HG03095 (cell line): ENCODE measurements around the gene ADTRP.
"Not testable (repeated sequence)": the region's sequence is repeated elsewhere in the genome, so short reads cannot be mapped to it uniquely, and the experiment has no call there.

Source experiments
- ATAC-seq: cut with Tn5 transposase; IDR thresholded peaks from one replicate; pipeline ENCODE4 v1.9.1; 2021; ENCODE audit warnings: moderate library complexity; ENCODE audit not compliant: unreplicated experiment

Gene ADTRP

DNA sequence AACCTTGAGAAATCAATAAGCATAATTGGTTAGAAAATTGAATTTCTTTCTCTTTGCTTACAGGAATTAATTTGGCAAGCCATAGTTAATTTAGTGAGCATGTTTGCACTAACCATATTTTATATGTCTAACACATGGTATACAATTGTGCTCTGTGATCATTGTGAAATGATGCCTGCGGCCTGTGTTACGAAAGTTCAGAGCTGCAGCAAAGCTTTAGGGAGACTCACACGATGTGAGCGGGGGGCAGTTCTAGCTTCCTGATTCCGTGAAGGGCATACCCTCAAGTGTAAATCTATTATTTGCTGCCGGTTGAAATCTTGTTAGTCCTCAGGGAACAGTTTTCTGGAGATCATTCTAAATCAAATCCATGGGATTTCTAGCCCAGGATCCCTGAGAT is 25.5 kb upstream of the ADTRP start:
- ATAC-seq = no peak

- no peak for ATAC-seq
Measured at GRCh38 chr6:11803591-11803971, 25.0 kb upstream of the ADTRP start.

GRCh38 chr6:11802886-11803590 is 24.4 kb upstream of the ADTRP start:
- ATAC-seq = no peak

DNA sequence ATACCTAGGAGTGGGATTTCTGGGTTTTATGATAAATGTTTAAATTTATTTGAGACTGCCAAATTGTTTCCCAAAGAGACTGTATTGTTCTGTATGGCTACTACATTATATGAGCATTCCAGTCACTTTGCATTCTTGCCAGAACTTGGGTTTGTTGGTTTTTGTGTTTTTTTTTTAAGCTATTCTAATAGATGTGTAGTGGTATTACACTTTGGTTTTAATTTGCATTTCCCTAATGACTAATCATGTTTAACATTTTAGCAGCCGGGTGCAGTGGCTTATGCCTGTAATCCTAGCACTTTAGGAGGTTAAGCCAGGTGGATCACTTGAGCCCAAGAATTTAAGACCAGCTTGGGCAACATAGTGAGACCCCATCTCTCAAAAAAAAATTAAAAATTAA is 21.9 kb upstream of the ADTRP start:
- ATAC-seq = not testable (repeated sequence)

DNA sequence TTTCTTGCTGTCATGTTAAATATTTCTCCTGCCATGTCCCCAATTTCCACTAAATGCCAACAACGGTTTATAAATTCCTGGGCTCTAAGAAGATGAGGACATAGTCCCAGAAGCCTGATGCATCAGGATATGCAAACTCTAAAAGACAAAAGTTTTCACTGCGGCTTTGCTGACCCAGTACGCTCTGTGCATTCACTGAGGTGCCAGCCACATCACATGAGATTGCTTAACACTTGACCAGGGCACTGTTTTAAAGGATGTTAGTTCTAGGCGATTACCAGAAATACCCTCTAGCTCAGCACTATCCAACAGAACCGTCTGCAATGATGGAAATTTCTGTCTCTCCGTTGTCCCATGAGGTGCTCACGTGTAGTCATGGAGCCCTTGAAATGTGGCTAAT is 19.9 kb upstream of the ADTRP start:
- no peak for ATAC-seq

- ATAC-seq = no peak
Measured at GRCh38 chr6:11798096-11798495, 19.5 kb upstream of the ADTRP start.

GRCh38 chr6:11796829-11797228 is 18.2 kb upstream of the ADTRP start:
- ATAC-seq = no peak

DNA sequence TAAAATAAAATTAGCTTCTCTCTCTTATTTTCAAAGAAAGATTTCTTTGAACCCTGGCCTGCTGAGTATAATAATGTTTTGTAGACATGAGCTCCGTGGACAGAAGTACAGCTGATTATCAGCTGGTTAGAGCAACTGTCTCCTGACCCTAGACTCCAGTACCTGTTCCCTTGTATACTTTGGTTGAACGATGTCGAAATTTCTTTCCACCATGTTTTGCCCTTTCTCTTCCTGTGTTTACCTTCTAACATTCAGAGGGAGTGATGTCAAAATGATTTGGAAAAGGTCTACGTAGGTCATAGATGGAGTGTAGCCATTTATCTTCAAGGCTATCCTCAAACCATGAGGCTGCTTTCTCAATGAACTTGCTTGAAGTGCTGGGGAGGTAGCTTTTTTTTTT is 16.8 kb upstream of the ADTRP start:
- no peak for ATAC-seq

DNA sequence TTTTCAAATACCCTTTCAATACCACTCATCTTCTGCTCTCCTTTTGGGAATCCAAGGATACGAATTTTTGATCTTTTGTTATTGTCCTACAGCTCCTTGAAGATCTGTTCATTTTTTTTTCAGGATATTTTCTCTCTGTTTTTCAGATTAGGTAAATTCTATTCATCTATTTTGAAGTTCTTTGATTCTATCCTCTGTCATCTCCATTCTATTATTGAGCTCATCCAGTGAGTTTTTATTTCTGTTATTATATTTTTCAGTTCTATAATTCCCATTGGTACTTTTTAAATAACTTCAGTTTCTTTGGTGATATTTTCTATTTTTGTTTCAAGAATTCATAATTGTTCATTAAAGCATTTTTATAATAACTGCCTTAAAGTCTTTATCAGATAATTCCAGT is 14.7 kb upstream of the ADTRP start:
- no peak for ATAC-seq

DNA sequence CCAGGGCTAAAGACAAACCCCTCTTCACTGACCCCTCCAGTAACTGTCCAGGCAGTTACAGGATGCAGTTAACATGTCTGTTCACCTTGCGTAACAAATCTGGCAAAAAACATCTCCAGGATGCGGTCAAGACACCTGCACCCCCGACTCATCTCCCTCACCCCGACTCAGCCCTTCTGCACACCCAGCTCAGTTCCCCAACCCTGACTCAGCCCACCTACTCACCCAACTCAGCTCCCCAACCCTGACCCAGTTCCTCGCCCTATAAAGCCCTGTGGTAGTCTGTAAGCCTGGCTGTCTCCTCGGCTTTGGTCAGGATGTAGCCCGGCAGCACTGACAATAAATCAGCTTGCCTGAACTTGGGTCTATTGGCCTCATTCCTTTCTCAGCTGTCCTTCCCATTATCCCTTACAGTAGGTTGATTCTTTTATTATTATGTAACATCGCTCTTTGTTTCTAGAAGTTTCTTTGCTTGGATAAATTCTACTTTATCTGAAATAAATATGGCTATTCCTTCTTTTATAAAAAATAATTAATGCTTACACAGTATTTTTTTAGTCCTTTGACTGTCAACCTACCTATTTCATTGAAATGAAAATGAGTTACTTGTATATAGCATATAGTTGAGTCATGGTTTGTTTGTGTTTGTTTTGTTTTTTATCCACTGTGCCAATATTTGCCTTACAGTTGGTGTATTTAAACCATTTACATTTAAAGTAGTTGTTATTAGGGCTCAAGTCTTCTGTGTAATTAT is 12.9 kb upstream of the ADTRP start:
- ATAC-seq = no peak

GRCh38 chr6:11789744-11790143 is 11.1 kb upstream of the ADTRP start:
- ATAC-seq = no peak

DNA sequence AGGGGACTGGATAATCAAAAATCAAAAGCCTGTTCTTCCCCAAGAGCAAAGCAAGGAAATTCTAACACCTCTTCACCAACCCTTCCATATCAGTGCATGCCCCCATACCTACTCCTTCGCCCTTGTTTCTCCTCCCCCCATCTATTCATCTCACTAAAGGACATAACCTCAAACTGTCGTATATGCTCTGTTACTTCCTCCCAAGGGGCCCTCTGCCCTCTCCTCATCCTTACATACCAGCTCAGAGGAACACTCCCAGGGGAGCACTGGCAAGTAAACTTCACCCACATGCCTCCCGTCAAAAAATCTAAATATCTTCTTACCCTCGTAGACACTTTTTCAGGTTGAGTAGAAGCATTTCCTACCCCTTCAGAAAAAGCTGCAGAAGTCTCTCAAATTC is 9.4 kb upstream of the ADTRP start:
- ATAC-seq = no peak

DNA sequence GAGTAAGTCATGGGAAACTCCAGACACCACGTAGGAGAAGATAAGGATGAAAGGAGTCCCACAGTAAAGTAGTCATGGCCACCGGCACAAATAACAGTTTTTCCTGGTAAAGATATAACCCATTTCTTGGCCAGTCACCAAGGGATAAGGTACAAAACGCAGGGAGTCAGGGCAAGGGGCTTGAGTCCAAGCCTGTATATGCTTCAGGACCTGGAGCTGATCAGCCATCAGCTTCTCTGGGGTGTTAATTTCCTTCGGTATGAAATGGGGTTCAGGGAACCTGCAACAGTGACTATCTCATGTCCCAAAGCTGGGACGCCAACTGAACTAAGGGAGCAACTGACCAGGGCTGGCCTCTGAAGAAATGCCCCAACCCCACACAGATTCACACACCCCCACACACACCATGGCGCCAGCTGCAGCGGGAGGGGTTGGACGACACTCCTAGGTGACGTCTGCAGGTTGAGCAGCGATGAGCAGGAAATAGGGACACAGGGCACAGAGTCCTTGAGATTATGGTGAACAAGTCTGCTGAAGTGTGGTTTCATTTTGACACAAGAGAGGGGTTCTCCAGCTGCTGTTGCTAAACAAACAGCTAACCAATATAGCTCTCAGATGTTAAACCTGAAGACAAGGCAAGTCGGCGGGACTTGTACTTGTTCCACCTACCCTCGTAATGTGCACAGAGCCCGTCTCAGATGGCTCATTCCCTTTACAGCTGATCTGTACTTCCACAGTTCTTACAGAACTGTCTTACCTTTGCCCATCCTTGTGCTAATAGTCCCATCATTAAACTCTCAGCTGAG is 7.4 kb upstream of the ADTRP start:
- peak; percentile 88 for ATAC-seq

GRCh38 chr6:11785415-11785773 is 6.8 kb upstream of the ADTRP start:
- peak; percentile 52 for ATAC-seq

GRCh38 chr6:11784341-11784740 is 5.7 kb upstream of the ADTRP start:
- ATAC-seq = no peak

DNA sequence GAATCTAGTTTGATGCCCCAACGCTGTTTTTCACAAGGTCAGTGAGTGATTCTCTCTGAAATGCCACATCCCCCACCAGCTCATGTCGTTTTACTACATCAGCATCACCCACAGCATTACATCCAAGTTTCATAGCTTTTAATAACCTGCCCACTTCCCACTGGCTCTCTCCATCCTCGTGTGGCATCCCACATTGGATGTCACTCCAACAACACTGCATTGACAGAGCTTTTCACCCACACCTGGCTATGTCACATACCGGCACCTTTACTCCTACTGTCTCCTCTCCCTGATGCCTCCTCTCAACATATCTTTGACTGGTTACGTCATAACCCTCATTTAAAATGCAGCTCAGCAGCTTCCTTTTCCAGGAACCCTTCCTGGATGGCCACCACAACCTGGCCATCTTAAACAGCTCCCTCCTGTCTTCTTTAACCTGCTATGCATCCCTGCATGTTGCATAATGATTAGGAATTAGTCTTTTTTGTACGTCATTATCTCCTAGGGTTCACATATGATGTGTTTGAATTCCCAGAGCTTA is 5.0 kb upstream of the ADTRP start:
- ATAC-seq = no peak

DNA sequence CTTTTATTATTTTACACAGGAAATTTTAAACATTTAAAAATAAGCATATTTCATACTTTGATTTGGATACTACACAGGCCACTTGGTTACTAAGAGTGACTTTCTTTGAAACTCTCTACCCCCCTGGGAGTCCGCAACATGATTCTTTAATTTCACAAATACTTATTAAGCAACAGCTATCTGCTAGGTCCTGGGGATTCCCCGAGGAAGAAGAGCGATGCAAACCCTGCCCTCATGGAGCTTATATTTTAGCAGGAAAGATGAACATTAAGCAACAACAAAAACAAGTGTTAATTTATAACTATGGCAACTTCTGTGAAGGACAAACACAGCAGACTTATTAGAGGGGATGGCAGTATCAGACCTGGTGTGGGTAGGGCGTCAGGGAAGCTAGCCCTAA is 3.9 kb upstream of the ADTRP start:
- ATAC-seq = no peak

DNA sequence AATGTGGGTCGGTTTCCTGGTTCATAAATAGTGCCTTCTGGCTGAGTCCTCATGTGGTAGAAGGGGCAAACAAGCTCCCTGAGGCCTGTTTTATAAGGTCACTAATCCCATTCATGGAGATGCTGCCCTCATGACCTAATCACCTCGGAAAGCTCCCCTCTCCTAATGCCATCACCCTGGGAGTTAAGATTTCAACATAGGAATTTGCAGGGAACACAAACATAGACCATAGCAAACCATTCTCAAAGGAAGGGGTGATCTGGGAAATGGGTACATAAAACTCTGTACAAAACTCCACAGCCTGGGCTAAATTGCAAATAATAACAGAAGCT is 1.5 kb upstream of the ADTRP start:
- ATAC-seq = no peak

DNA sequence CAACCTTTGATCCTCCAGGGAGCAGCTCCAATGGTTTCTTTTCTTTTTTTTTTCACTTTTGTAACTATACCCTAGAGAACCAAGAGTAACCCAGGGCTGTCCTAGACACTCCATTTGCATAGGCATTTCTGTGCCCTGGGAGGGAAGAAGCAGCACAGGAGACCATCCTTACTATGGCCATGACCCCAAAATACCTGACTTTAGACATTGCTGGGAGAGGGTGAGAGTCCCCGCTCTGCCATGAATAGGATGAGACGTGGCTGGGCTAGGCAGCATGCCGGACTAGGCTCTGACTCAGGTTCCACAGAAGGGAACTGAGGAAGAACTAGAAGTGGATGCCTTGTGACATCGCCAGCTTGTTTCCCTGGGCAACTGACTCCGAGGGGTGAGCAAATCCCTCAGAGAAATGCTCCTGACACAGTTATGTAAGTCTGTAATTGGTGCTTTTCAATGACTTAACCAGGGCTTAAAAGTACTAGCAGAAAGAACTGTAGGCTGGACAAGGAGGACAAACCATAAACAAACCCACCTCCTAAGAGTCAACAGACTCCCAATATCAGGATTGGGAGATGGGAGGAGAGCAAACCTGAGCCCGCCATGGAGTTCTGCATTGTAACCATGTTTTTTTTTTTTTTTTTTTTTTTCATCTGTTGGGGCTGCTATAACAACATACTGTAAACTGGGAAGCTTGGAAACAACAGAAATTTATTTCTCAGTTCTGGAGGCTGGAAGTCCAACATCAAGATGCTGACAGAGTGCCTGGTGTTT is 910 bp upstream of the ADTRP start:
- ATAC-seq = no peak

DNA sequence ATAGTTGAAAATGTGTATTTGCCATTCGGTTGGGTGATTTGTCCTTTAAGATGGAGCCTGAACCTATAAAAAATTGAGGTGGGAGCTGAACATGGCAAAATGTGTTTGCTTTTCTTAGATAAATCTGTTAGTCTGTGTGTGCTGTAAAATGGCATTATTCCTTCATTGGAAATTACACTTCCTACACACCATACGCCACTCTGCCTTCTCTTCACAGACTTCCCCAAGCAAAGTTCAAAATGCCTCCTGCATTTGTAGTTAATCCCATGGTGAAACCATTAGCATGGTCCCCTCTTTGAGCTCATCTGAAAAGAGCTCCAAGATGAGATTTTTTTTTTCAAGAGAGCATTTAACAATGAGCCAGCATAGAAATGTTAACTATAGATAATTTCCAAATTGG is 567 bp downstream of the ADTRP start:
- no peak for ATAC-seq

- ATAC-seq = no peak
Measured at GRCh38 chr6:11775791-11776409, 2.7 kb downstream of the ADTRP start.
